GM12878 (cell line): Measurements from ENCODE around the gene STAMBP. TPM values are rescaled to one million over a fixed set of nuclear protein-coding genes. Genes with fewer than 3 reads are reported as not detected.

ENCODE experiments used
- ATAC-seq: fragments of 200-7000 bp; cut with Tn5 transposase; 3 replicates; pipeline ENCODE4 v1.9.1; 2020; ENCODE audit warnings: mild to moderate bottlenecking, moderate library complexity
- BruUV-seq: library from RNA; stranded (reverse); fragments of 400-500 nt; replicated peaks from 2 replicates; lab custom pipeline; 2021; lab: Mats Ljungman, UMichigan
- CTCF ChIA-PET: fragments of 300-600 bp; sonication (Branson Sonifier 250); formaldehyde crosslinking; extraction: SDS; loops from one replicate; lab custom pipeline; 2021; ENCODE audit warnings: inconsistent platforms; lab: Yijun Ruan, JAX
- POLR2A ChIA-PET: fragments of 350-600 bp; formaldehyde crosslinking; extraction: SDS; loops from one replicate; lab custom pipeline; 2021; ENCODE audit warnings: inconsistent platforms; lab: Charles Lee
- RAD21 ChIA-PET: fragments of 300-600 bp; sonication (Branson Sonifier 250); formaldehyde crosslinking; loops from one replicate; lab custom pipeline; 2023; ENCODE audit warnings: antibody characterized with exemption; ENCODE audit not compliant: unreplicated experiment; lab: Charles Lee
- SMC1A ChIA-PET: fragments of 300-600 bp; sonication (Branson Sonifier 250); formaldehyde crosslinking; loops from one replicate; lab custom pipeline; 2023; ENCODE audit not compliant: unreplicated experiment, uncharacterized antibody; lab: Charles Lee
- DNase-seq: peaks from one replicate; pipeline ENCODE4 v3.0.0-alpha.2; 2011; ENCODE audit warnings: low read depth, low spot score
- FAIRE-seq: peaks from 3 replicates; lab custom pipeline; 2011; peaks lifted over from hg19 to GRCh38; lab: Jason Lieb, UNC
- H2AFZ ChIP-seq: 2 replicates; pipeline ENCODE4 v1.6.0; 2011; ENCODE audit warnings: low read depth, low read length, control low read depth; ENCODE audit not compliant: control insufficient read depth
- H3K27ac ChIP-seq: 2 replicates; pipeline ENCODE4 v1.5.1; 2011; ENCODE audit warnings: control low read depth; ENCODE audit not compliant: control insufficient read depth, insufficient read depth
- H3K27me3 ChIP-seq, 2 experiments: replicated peaks in 1 of 2; 2 replicates each; pipeline versions ENCODE4 v1.6.0 to v1.6.1; 2011; ENCODE audit warnings: low read length in 1 of 2; ENCODE audit not compliant: control insufficient read depth in 2 of 2, insufficient read depth in 2 of 2
- H3K36me3 ChIP-seq, 2 experiments: 2 replicates each; pipeline ENCODE4 v1.5.1; 2011; ENCODE audit warnings: low read length in 1 of 2; ENCODE audit not compliant: control insufficient read depth in 2 of 2, insufficient read depth in 2 of 2
- H3K4me1 ChIP-seq: 2 replicates; pipeline ENCODE4 v1.6.1; 2011; ENCODE audit warnings: mild to moderate bottlenecking, low read length, moderate library complexity, mixed read lengths; ENCODE audit not compliant: control insufficient read depth, insufficient read depth
- H3K4me2 ChIP-seq: 2 replicates; pipeline ENCODE4 v1.6.0; 2011; ENCODE audit warnings: control low read depth; ENCODE audit not compliant: control insufficient read depth, insufficient read depth
- H3K4me3 ChIP-seq: fragments of 200-600 bp; sonication (generic); 2 replicates; pipeline ENCODE4 v1.5.1; 2016
- H3K79me2 ChIP-seq: 2 replicates; pipeline ENCODE4 v1.6.0; 2011; ENCODE audit warnings: low read length; ENCODE audit not compliant: control insufficient read depth, insufficient read depth
- H3K9ac ChIP-seq: 2 replicates; pipeline ENCODE4 v1.8.0; 2011; ENCODE audit warnings: low read length, control low read depth, mixed read lengths; ENCODE audit not compliant: control insufficient read depth, insufficient read depth
- H3K9me3 ChIP-seq: replicated peaks from 3 replicates; pipeline ENCODE4 v1.5.1; 2011; ENCODE audit warnings: mild to moderate bottlenecking, low read length; ENCODE audit not compliant: control insufficient read depth, insufficient read depth
- H4K20me1 ChIP-seq: 2 replicates; pipeline ENCODE4 v1.6.0; 2011; ENCODE audit not compliant: control insufficient read depth, insufficient read depth
- CBX3 ChIP-seq: fragments of 200-600 bp; sonication (generic); IDR thresholded peaks from 2 replicates; pipeline ENCODE4 v1.6.1; 2016; ENCODE audit warnings: low read depth, borderline replicate concordance
- CHD4 ChIP-seq: fragments of 200-600 bp; sonication (generic); IDR thresholded peaks from 2 replicates; pipeline ENCODE4 v1.6.1; 2016; ENCODE audit warnings: mild to moderate bottlenecking
- ETV6 ChIP-seq, 2 experiments: fragments of 450-650 bp in 1 of 2; IDR thresholded peaks in 1 of 2; conservative IDR thresholded peaks in 1 of 2; 2 replicates each; pipeline ENCODE4 v1.6.1; 2014; ENCODE audit warnings: antibody characterized with exemption in 1 of 2, borderline replicate concordance in 1 of 2, low read depth in 1 of 2, mild to moderate bottlenecking in 1 of 2, moderate library complexity in 1 of 2
- FOS ChIP-seq: IDR thresholded peaks from 3 replicates; pipeline ENCODE4 v1.6.1; 2011; ENCODE audit warnings: borderline replicate concordance; ENCODE audit not compliant: insufficient read length; ENCODE audit errors: extremely low read depth
- FOXK2 ChIP-seq: fragments of 450-650 bp; IDR thresholded peaks from 2 replicates; pipeline ENCODE4 v1.6.1; 2017; ENCODE audit warnings: mild to moderate bottlenecking, moderate library complexity
- FOXM1 ChIP-seq: IDR thresholded peaks from 2 replicates; pipeline ENCODE4 v1.6.1; 2012; ENCODE audit warnings: low read depth, mild to moderate bottlenecking, inconsistent platforms, low read length, moderate library complexity
- HDAC6 ChIP-seq: fragments of 200-600 bp; sonication (generic); IDR thresholded peaks from one replicate; pipeline ENCODE4 v1.8.0; 2017; ENCODE audit warnings: antibody characterized with exemption; ENCODE audit not compliant: unreplicated experiment
- HSF1 ChIP-seq: fragments of 150-350 bp; IDR thresholded peaks from 2 replicates; pipeline ENCODE4 v1.6.1; 2014; ENCODE audit warnings: mild to moderate bottlenecking, low read depth, low read length
- IRF3 ChIP-seq: fragments of 450-650 bp; IDR thresholded peaks from 2 replicates; pipeline ENCODE4 v1.6.1; 2014; ENCODE audit warnings: mild to moderate bottlenecking
- MXI1 ChIP-seq: fragments of 150-350 bp; IDR thresholded peaks from 2 replicates; pipeline ENCODE4 v1.6.1; 2011; ENCODE audit warnings: low read depth, mild to moderate bottlenecking, inconsistent platforms, low read length, improper control_type of control experiment
- NFYA ChIP-seq: IDR thresholded peaks from 2 replicates; pipeline ENCODE4 v1.6.1; 2011; ENCODE audit warnings: low read depth, mild to moderate bottlenecking, low read length, improper control_type of control experiment, borderline replicate concordance
- PAX5 ChIP-seq: IDR thresholded peaks from 2 replicates; pipeline ENCODE4 v1.6.1; 2011; ENCODE audit warnings: low read depth, low read length, borderline replicate concordance
- POLR2A ChIP-seq: IDR thresholded peaks from 2 replicates; pipeline ENCODE4 v1.6.1; 2011; ENCODE audit warnings: low read depth, mild to moderate bottlenecking, low read length
- POLR2AphosphoS5 ChIP-seq: IDR thresholded peaks from 2 replicates; pipeline ENCODE4 v1.6.1; 2011; ENCODE audit warnings: mild to moderate bottlenecking, low read length, inconsistent platforms
- SPI1 ChIP-seq: IDR thresholded peaks from 2 replicates; pipeline ENCODE4 v1.6.1; 2011; ENCODE audit warnings: low read depth, mild to moderate bottlenecking, low read length, moderate library complexity, borderline replicate concordance; ENCODE audit not compliant: insufficient read depth
- ZBTB33 ChIP-seq: fragments of 450-650 bp; IDR thresholded peaks from 2 replicates; pipeline ENCODE4 v1.6.1; 2017; ENCODE audit warnings: mild to moderate bottlenecking
- WGBS: methylation state at CpG from one replicate; pipeline ENCODE4 v1.1.6; 2016; ENCODE audit warnings: low lambda C conversion rate; ENCODE audit not compliant: insufficient replicate concordance, insufficient coverage; ENCODE audit errors: missing lambda C conversion rate; 5-methylcytosine and 5-hydroxymethylcytosine counted together
- in situ Hi-C: fragments of 300-500 bp; cut with MboI; formaldehyde crosslinking; loops from 9 replicates; pipeline ENCODE4 v1.14.3; 2018; ENCODE audit warnings: mixed read lengths
- intact Hi-C: fragments of 100-400 bp; cut with micrococcal nuclease; formaldehyde crosslinking; loops from one replicate; pipeline ENCODE4 v1.14.2; 2022; ENCODE audit not compliant: unreplicated experiment
- polyA plus RNA-seq, 11 experiments: library from polyadenylated mRNA; depleted of rRNA in 4 of 11; unstranded in 6 of 11; stranded (reverse) in 5 of 11; fragments of >200 nt; fragmentation: Nextera tagmentation in 4 of 11; fragmentation: Illumina TruSeq in 1 of 11; extraction: Ambion mirVana in 4 of 11; extraction: Trizol in 1 of 11; gene quantifications; 1 replicate in 1 of 11; 2 replicates in 10 of 11; pipeline versions ENCODE4 v1.2.1 to v1.2.3, GENCODE V29; 2011 to 2016; ENCODE audit warnings: inconsistent platforms in 2 of 11, missing spikeins in 2 of 11, low read depth in 1 of 11
- total RNA-seq, 4 experiments: library from RNA; depleted of rRNA in 3 of 4; stranded (reverse); fragments of >200 nt in 3 of 4; fragmentation: Illumina TruSeq in 1 of 4; extraction: Trizol in 1 of 4; gene quantifications; 2 replicates each; pipeline versions ENCODE4 v1.2.1 to v1.2.3, GENCODE V29; 2013 to 2021

The STAMBP gene
- total and polyA plus RNA-seq, 10 of the 15 experiments (the other 5 are each of a cell fraction or from before 2014, with no cell fraction given), result 38.9 to 84.1 (median 69.7) TPM

GRCh38 chr2:73908689-73909652, 80.2 kb downstream of the STAMBP start:
- DNase-seq (no peak), ATAC-seq (no peak), FAIRE-seq (no peak)
- Histone ChIP-seq H3K36me3 (no peaks in the 10 kb centered on the region), H3K27me3 (no peaks in the 10 kb centered on the region), H2AFZ (no peak overlapping the region), H3K27ac (no peak overlapping the region), H3K9me3 (no peaks in the 10 kb centered on the region), H3K4me3 (no peak overlapping the region), H3K4me2 (no peak overlapping the region), H3K9ac (no peak overlapping the region), H3K79me2 (no peaks in the 10 kb centered on the region), H4K20me1 (no peaks in the 10 kb centered on the region), H3K4me1 (no peaks in the 10 kb centered on the region)
- ChIA-PET POLR2A (interaction anchor here (1.5 kb wide), 3 partner anchors 14 to 212 kb away, joined by 3 to 4 read pairs (median 3); no protein-coding TSS in a partner anchor), RAD21 (interaction anchor here (0.8 to 2.8 kb wide), 14 partner anchors 12 to 427 kb away, joined by 3 to 52 read pairs (median 6); partner anchors contain the start of genes BOLA3 and MOB1A), SMC1A (interaction anchor here (0.7 to 5.0 kb wide), 25 partner anchors 8 to 217 kb away, joined by 3 to 45 read pairs (median 4); partner anchors contain the start of gene STAMBP), CTCF (interaction anchor here (0.6 to 5.4 kb wide), 23 partner anchors 8 to 492 kb away, joined by 3 to 78 read pairs (median 5); partner anchors contain the start of gene STAMBP)
- no TSS peak for BruUV-seq
- WGBS, result 64% methylated on average over 10 of the region's 10 CpGs
- no peak for TF ChIP-seq FOS
- TF ChIP-seq IRF3, result no peak
- TF ChIP-seq HDAC6, result no peak
- no peak for TF ChIP-seq MXI1
- no peak for TF ChIP-seq CHD4
- no peak for TF ChIP-seq CBX3
- TF ChIP-seq FOXM1, result no peak
- TF ChIP-seq FOXK2, result no peak
- no peak for TF ChIP-seq ETV6 (conservative IDR thresholded peaks at IDR 0.05 in 1 of 2, IDR thresholded peaks at IDR 0.05 in 1 of 2; ENCODE audit: borderline replicate concordance in 1 of 2, low read depth in 1 of 2)
- no peak for TF ChIP-seq SPI1
- no peak for TF ChIP-seq ZBTB33
- TF ChIP-seq NFYA, result no peak
- no peak for TF ChIP-seq PAX5
- TF ChIP-seq POLR2AphosphoS5, result no peak
- TF ChIP-seq HSF1, result no peak
- TF ChIP-seq POLR2A, result no peak
- in situ Hi-C loops (no loop called here), intact Hi-C loops (loop anchor here (5.0 kb wide), 3 partner anchors 173 to 238 kb away; partner anchors contain the start of gene BOLA3)
